GM20000 (cell line): ENCODE measurements around the gene ERBB4.

ENCODE experiments used
- DNase-seq: peaks from one replicate; pipeline ENCODE4 v3.0.0; 2012; ENCODE audit warnings: low spot score
- CTCF ChIP-seq: IDR thresholded peaks from 2 replicates; pipeline ENCODE4 v1.5.1; 2012; ENCODE audit warnings: mild to moderate bottlenecking, control low read depth; ENCODE audit errors: extremely low read depth, missing control alignments

The ERBB4 gene

GRCh38 chr2:211368467-211368866 lies 1170.1 kb downstream of the ERBB4 start:
- TF ChIP-seq CTCF: no peak
- DNase-seq: no peak

GRCh38 chr2:211367711-211368110 lies 1170.9 kb downstream of the ERBB4 start:
- peak; percentile 4 for DNase-seq

GRCh38 chr2:211367293-211367692 lies 1171.3 kb downstream of the ERBB4 start:
- no peak for TF ChIP-seq CTCF
- DNase-seq: no peak

More at GRCh38 chr2:211367711-211368110, 1170.9 kb downstream of the ERBB4 start:
- no peak for TF ChIP-seq CTCF

GRCh38 chr2:211364911-211365310 lies 1173.7 kb downstream of the ERBB4 start:
- no peak for TF ChIP-seq CTCF
- DNase-seq: no peak

GRCh38 chr2:211361383-211361782 lies 1177.2 kb downstream of the ERBB4 start:
- no peak for TF ChIP-seq CTCF
- no peak for DNase-seq

GRCh38 chr2:211359347-211359746 lies 1179.3 kb downstream of the ERBB4 start:
- DNase-seq: no peak
- no peak for TF ChIP-seq CTCF

GRCh38 chr2:211358504-211358903 lies 1180.1 kb downstream of the ERBB4 start:
- TF ChIP-seq CTCF: no peak
- no peak for DNase-seq

- TF ChIP-seq CTCF: no peak
- no peak for DNase-seq
Observed at GRCh38 chr2:211354481-211354880, 1184.1 kb downstream of the ERBB4 start.
